Hepatocyte (in vitro differentiated cells): ENCODE measurements around the gene CPZ.

Experiments used
- EZH2 ChIP-seq: fragments of 200-600 bp; sonication (generic); IDR thresholded peaks from 2 replicates; pipeline ENCODE4 v1.6.1; 2016; ENCODE audit warnings: antibody characterized with exemption, mild to moderate bottlenecking, borderline replicate concordance
- TF ChIP-seq, protein P1 (sequence below): fragments of 200-600 bp; sonication (generic); IDR thresholded peaks from 2 replicates; pipeline ENCODE4 v1.5.1; 2016; ENCODE audit warnings: antibody characterized with exemption, mild to moderate bottlenecking; ENCODE audit not compliant: poor library complexity

DNA sequence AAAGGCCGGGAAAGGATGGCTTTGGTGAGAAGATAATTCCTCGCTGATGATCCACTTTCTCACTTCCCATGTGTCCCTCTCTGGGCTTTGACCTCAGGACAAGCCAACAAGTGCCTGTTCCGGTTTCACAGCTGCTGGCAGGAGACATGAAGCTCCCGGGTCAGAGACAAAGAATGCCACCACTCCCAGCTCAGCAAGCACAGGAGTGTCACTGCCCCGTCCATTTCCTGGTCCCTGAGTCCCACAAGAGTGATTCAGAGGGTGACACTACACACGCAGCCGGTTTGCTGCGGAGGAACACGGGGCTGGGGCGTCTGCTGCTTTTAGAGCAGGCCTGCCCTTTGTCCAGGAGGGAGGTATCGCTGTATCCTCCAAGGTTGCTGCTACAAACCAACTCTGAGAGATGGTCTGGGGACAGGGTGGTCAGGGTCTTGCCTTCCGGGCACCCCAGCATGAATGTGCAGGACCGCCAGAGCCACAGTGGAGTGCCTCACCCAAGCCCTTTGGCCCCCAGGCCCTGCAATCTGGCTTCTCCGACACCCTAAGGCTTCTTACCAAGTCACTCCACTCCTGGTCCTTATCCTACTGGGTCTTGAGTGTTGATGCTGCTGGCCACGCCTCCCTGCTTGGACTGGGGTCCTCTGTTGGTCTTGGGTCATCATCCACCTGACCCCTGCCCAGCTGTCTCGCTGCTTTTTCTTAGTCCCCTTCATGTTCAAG is 49.5 kb downstream of the CPZ start:
- TF ChIP-seq, protein P1, sequence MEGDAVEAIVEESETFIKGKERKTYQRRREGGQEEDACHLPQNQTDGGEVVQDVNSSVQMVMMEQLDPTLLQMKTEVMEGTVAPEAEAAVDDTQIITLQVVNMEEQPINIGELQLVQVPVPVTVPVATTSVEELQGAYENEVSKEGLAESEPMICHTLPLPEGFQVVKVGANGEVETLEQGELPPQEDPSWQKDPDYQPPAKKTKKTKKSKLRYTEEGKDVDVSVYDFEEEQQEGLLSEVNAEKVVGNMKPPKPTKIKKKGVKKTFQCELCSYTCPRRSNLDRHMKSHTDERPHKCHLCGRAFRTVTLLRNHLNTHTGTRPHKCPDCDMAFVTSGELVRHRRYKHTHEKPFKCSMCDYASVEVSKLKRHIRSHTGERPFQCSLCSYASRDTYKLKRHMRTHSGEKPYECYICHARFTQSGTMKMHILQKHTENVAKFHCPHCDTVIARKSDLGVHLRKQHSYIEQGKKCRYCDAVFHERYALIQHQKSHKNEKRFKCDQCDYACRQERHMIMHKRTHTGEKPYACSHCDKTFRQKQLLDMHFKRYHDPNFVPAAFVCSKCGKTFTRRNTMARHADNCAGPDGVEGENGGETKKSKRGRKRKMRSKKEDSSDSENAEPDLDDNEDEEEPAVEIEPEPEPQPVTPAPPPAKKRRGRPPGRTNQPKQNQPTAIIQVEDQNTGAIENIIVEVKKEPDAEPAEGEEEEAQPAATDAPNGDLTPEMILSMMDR, result no peak
- TF ChIP-seq EZH2, result no peak
